Thoracic aorta endothelial cell (primary cell): ENCODE measurements around the gene GRN. TPM values are rescaled to one million over a fixed set of nuclear protein-coding genes. Genes with fewer than 3 reads are reported as not detected.

Source experiments
- small RNA-seq: library from RNA; depleted of rRNA; stranded (forward); fragments of <200 nt; gene quantifications from one replicate; pipeline ENCODE3, GENCODE V24; 2012
- total RNA-seq: library from RNA; depleted of rRNA; stranded (reverse); fragments of >200 nt; gene quantifications from 2 replicates; pipeline ENCODE4 v1.2.3, GENCODE V29; 2012

The GRN gene
- 153 and 193 TPM in 2 replicates for total RNA-seq

GRCh38 chr17:44344939-44345453, at the start of gene GRN:
TSS of gene GRN (plus strand) at chr17:44345302. CDS start at chr17:44349165, 3,863 bp downstream.

GRCh38 chr17:44308320-44308818, 36.7 kb upstream of the GRN start, which contains the start of gene RUNDC3A:
TSS of gene RUNDC3A (plus strand) at chr17:44308601. CDS start at chr17:44308833, 232 bp downstream.

GRCh38 chr17:44324571-44325275, 20.4 kb upstream of the GRN start, which contains the start of gene SLC25A39:
TSS of gene SLC25A39 (minus strand) at chr17:44324823. CDS start at chr17:44323562, 1,261 bp downstream.

DNA sequence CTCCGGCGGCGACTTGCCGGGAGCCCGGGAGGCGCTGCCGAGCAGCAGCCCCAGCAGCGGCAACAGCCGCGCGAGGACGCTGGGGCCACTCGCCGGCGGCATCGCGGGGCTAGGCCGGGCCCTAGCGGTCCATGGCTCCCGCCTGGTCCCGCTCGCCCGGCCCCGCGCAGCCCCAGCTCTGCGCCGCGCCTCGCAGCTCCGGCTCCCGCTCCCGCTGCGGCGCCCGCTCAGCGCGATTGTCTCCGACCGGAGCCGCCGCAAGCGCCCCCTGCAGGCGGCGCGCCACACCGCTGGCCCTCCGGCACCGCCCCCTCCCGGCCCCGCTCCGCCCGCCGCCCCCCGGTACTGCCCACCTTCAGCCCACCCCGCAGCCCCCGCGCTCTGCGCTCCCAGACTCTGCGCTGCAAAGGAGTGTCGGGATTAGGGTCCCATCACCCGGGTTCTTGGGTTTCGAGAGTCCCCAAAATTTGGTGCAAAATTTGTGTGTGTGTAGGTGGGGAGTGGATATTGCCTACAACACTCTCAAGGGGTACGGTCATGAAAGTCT, 18.6 kb downstream of the GRN start, which contains the start of gene FAM171A2:
Gene FAM171A2, minus strand, starts transcription at position 241 of the 547 bp plus-strand sequence. Its CDS starts 139 bp downstream, at position 102.

GRCh38 chr17:44389281-44389680, 44.2 kb downstream of the GRN start, which contains the start of gene ITGA2B:
TSS of gene ITGA2B (minus strand) at chr17:44389649. CDS start at chr17:44389473, 176 bp downstream.

Small RNAs within 50 kb of the gene (small RNA-seq; reads per million reads assigned to genes)
- gene RF00012 (not detected), gene RNU6-453P (not detected)

Other genes with a start within 250 kb of the GRN start
- gene HDAC5, start 221.7 kb upstream of the GRN start, total RNA-seq = 16.2 and 25.6 TPM in 2 replicates
- 3.9 and 6.9 TPM in 2 replicates for gene HROB, start 203.4 kb upstream of the GRN start, total RNA-seq
- gene ASB16, start 174.6 kb upstream of the GRN start, total RNA-seq = not detected in 2 replicates
- gene TMUB2, start 158.3 kb upstream of the GRN start, total RNA-seq = 17.7 and 20.2 TPM in 2 replicates
- 48.7 and 51.0 TPM in 2 replicates for gene ATXN7L3, start 145.4 kb upstream of the GRN start, total RNA-seq
- gene UBTF, start 125.6 kb upstream of the GRN start, total RNA-seq = 60.1 and 74.1 TPM in 2 replicates
- not detected in 2 replicates for gene SLC4A1, start 77.2 kb upstream of the GRN start, total RNA-seq
- gene RUNDC3A, start 36.7 kb upstream of the GRN start, total RNA-seq = not detected in 2 replicates
- gene SLC25A39, start 20.5 kb upstream of the GRN start, total RNA-seq = 70.9 and 84.0 TPM in 2 replicates
- 3.8 and 5.2 TPM in 2 replicates for gene FAM171A2, start 18.6 kb downstream of the GRN start, total RNA-seq
- gene ITGA2B, start 44.3 kb downstream of the GRN start, total RNA-seq = 0.22 TPM in 1 of 2 replicates, not detected in the other
- gene GPATCH8, start 158.1 kb downstream of the GRN start, total RNA-seq = 28.7 and 37.5 TPM in 2 replicates
- 0.66 and 1.2 TPM in 2 replicates for gene FZD2, start 212.2 kb downstream of the GRN start, total RNA-seq